HL-60/S4 treated with retinoic acid at 250 ng/mL for 4 days and 3 days (cell line): ENCODE results near the gene ZNF74.

Source experiments
- in situ Hi-C: fragments of 300-500 bp; cut with MboI; formaldehyde crosslinking; loops from 2 replicates; pipeline ENCODE4 v1.7.0; 2022; ENCODE audit warnings: low sequenced_read_pairs

The ZNF74 gene

GRCh38 chr22:20418211-20418788 lies 24.3 kb downstream of the ZNF74 start:
- in situ Hi-C loops, result no loop called here

- in situ Hi-C loops, result no loop called here
Measured at GRCh38 chr22:20419664-20419951, 25.7 kb downstream of the ZNF74 start.

GRCh38 chr22:20420157-20420842 lies 26.3 kb downstream of the ZNF74 start:
- in situ Hi-C loops, result no loop called here

- in situ Hi-C loops, result no loop called here
Measured at GRCh38 chr22:20421507-20421874, 27.5 kb downstream of the ZNF74 start.

GRCh38 chr22:20422271-20423007 lies 28.5 kb downstream of the ZNF74 start:
- in situ Hi-C loops, result no loop called here

- in situ Hi-C loops, result no loop called here
Measured at GRCh38 chr22:20423008-20423905, 29.3 kb downstream of the ZNF74 start.

GRCh38 chr22:20423906-20424551 lies 30.1 kb downstream of the ZNF74 start:
- in situ Hi-C loops, result no loop called here

GRCh38 chr22:20424568-20424931 lies 30.6 kb downstream of the ZNF74 start:
- in situ Hi-C loops, result no loop called here

GRCh38 chr22:20424932-20425565 lies 31.1 kb downstream of the ZNF74 start:
- in situ Hi-C loops, result no loop called here

- in situ Hi-C loops, result no loop called here
Measured at GRCh38 chr22:20425566-20426258, 31.8 kb downstream of the ZNF74 start.

- in situ Hi-C loops, result no loop called here
Measured at GRCh38 chr22:20426259-20426615, 32.3 kb downstream of the ZNF74 start.

GRCh38 chr22:20427104-20427944 lies 33.4 kb downstream of the ZNF74 start:
- in situ Hi-C loops, result no loop called here

GRCh38 chr22:20427945-20428417 lies 34.0 kb downstream of the ZNF74 start:
- in situ Hi-C loops, result no loop called here

GRCh38 chr22:20428496-20429253 lies 34.7 kb downstream of the ZNF74 start:
- in situ Hi-C loops, result no loop called here

GRCh38 chr22:20429254-20430100 lies 35.5 kb downstream of the ZNF74 start:
- in situ Hi-C loops, result no loop called here

- in situ Hi-C loops, result no loop called here
Measured at GRCh38 chr22:20430101-20430719, 36.3 kb downstream of the ZNF74 start.
